ENCODE data around the gene NAP1L4. TPM values are rescaled to one million over a fixed set of nuclear protein-coding genes. Genes with fewer than 3 reads are reported as not detected.

NAP1L4 gene
- total RNA-seq, 1 experiment from 2014 or later: 189 TPM

DNA sequence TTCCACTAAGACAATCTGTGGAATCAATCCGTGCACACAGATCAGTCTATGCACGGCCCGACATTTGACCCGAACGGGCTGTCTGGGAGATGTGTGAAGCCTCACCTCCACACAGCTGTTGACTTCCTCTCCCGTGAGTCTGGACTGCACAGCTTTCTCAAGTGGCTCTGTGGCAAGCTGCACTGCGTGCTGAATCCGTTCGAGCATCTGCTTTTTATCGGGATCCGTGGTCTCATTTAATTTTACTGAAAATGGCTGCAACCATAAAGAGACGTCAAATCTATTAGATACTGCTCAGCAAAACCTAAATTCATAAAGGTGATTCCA lies 45.8 kb upstream of the NAP1L4 start:
- no peaks in the 10 kb centered on the region for H3K9me3 Mint-ChIP-seq
- ChIA-PET POLR2A (interaction anchor here (1.2 to 1.7 kb wide), 2 partner anchors 10 to 53 kb away, joined by 3 read pairs; no protein-coding TSS in a partner anchor), CTCF (interaction anchor here (0.5 to 6.6 kb wide), 21 partner anchors 9 to 371 kb away, joined by 3 to 157 read pairs (median 5); partner anchors contain the start of gene CARS1)
- no peak for DNase-seq (ENCODE audit: low spot score)
- no peaks in the 10 kb centered on the region for H3K4me1 Mint-ChIP-seq
- peaks cover 59% of the 10 kb centered on the region for H3K36me3 Mint-ChIP-seq
- no peak for TF ChIP-seq HMGA2 (CRISPR knock-in tag; IDR thresholded peaks at IDR 0.05)
- TF ChIP-seq NFE2L1 (CRISPR knock-in tag; IDR thresholded peaks at IDR 0.05): no peak
- TF ChIP-seq SMAD4 (CRISPR knock-in tag; IDR thresholded peaks at IDR 0.05): no peak
- no peaks in the 10 kb centered on the region for H3K27me3 Mint-ChIP-seq (ENCODE audit: low read depth)
- H3K27ac Mint-ChIP-seq: no peak overlapping the region
- ATAC-seq: no peak
- H3K4me3 Mint-ChIP-seq: no peak overlapping the region

DNA sequence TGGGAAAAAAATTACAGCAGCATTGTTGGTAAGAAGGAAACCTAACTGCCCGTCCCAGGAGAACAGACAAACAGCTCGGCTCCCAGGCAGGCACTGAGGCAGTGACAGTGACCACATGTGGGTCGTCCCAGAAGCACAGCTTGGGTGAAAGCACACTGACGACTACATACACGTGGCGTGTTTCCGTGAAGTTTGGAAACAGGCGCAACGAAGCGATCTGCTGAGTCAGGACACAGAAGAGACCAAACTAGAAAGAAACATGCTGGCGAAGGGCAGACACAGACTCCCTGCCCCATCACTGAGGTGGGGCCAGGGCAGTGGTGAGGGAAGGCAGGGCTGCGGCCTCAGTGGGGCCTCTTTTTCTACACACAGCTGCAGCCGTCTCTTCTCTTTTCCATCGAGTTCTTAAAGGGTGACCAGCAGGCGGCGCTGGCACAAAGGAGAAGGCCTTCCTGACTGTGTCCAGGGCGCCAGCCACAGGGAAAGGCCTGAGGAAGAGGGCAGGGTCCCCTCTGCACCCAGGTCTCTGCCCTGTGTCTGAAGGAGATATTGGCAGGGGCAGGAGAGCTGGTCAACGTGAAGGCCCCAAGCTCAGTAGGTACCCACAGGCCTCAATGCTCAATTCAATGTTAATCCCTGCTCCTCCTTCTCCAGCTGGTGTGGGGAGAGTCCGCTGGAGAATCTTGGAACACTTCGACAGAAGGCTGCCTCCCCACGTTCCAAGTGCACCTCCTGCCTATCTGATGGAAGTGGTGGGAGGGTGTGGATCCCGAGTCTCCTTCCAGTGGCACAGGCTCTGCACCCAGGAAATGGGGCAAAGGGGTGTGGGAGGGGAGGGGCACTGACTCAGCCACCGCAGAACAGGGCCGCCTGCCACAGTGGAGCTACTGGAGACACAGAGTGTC lies 45.2 kb upstream of the NAP1L4 start:
- ChIA-PET CTCF (interaction anchor here (0.5 to 6.6 kb wide), 29 partner anchors 9 to 371 kb away, joined by 3 to 157 read pairs (median 4); partner anchors contain the start of gene CARS1), POLR2A (interaction anchor here (1.2 to 1.7 kb wide), 2 partner anchors 10 to 53 kb away, joined by 3 read pairs; no protein-coding TSS in a partner anchor)
- no peak overlapping the region for H3K4me3 Mint-ChIP-seq
- H3K4me1 Mint-ChIP-seq: no peaks in the 10 kb centered on the region
- H3K27ac Mint-ChIP-seq: peak overlapping the region; percentile 8; the same call in 1 of the 2 replicates
- TF ChIP-seq, protein P1, sequence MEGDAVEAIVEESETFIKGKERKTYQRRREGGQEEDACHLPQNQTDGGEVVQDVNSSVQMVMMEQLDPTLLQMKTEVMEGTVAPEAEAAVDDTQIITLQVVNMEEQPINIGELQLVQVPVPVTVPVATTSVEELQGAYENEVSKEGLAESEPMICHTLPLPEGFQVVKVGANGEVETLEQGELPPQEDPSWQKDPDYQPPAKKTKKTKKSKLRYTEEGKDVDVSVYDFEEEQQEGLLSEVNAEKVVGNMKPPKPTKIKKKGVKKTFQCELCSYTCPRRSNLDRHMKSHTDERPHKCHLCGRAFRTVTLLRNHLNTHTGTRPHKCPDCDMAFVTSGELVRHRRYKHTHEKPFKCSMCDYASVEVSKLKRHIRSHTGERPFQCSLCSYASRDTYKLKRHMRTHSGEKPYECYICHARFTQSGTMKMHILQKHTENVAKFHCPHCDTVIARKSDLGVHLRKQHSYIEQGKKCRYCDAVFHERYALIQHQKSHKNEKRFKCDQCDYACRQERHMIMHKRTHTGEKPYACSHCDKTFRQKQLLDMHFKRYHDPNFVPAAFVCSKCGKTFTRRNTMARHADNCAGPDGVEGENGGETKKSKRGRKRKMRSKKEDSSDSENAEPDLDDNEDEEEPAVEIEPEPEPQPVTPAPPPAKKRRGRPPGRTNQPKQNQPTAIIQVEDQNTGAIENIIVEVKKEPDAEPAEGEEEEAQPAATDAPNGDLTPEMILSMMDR (IDR thresholded peaks at IDR 0.05): peak; percentile 68
- TF ChIP-seq, protein P2, sequence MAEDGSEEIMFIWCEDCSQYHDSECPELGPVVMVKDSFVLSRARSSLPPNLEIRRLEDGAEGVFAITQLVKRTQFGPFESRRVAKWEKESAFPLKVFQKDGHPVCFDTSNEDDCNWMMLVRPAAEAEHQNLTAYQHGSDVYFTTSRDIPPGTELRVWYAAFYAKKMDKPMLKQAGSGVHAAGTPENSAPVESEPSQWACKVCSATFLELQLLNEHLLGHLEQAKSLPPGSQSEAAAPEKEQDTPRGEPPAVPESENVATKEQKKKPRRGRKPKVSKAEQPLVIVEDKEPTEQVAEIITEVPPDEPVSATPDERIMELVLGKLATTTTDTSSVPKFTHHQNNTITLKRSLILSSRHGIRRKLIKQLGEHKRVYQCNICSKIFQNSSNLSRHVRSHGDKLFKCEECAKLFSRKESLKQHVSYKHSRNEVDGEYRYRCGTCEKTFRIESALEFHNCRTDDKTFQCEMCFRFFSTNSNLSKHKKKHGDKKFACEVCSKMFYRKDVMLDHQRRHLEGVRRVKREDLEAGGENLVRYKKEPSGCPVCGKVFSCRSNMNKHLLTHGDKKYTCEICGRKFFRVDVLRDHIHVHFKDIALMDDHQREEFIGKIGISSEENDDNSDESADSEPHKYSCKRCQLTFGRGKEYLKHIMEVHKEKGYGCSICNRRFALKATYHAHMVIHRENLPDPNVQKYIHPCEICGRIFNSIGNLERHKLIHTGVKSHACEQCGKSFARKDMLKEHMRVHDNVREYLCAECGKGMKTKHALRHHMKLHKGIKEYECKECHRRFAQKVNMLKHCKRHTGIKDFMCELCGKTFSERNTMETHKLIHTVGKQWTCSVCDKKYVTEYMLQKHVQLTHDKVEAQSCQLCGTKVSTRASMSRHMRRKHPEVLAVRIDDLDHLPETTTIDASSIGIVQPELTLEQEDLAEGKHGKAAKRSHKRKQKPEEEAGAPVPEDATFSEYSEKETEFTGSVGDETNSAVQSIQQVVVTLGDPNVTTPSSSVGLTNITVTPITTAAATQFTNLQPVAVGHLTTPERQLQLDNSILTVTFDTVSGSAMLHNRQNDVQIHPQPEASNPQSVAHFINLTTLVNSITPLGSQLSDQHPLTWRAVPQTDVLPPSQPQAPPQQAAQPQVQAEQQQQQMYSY (CRISPR knock-in tag; IDR thresholded peaks at IDR 0.05): no peak
- no peaks in the 10 kb centered on the region for H3K27me3 Mint-ChIP-seq (ENCODE audit: low read depth)
- peak; percentile 89 for DNase-seq (ENCODE audit: low spot score)
- H3K9me3 Mint-ChIP-seq: no peaks in the 10 kb centered on the region
- H3K36me3 Mint-ChIP-seq: peaks cover 65% of the 10 kb centered on the region
- ATAC-seq: peak; percentile 96

DNA sequence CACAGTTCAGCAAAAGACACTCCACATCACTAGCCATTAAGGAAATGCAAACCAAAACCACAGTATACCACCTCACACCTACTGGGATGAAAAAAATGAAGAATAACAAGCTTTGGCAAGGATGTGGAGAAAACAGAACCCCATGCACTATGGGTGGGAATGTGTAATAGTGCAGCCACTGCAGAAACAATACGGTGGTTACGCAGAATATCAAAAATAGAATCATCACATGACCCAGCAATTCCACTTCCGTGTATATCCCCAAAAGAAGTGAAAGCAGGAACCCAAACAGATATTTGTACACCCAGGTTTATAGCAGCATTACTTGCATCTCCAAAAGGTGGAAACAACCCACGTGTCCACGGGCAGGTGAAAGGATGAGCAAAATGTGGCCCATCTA lies 44.3 kb upstream of the NAP1L4 start:
- DNase-seq (ENCODE audit: low spot score) (no peak), ATAC-seq (no peak)
- Mint-ChIP-seq H3K4me1 (no peaks in the 10 kb centered on the region), H3K4me3 (no peak overlapping the region), H3K9me3 (no peaks in the 10 kb centered on the region), H3K27ac (no peak overlapping the region), H3K36me3 (peaks cover 61% of the 10 kb centered on the region), H3K27me3 (ENCODE audit: low read depth) (no peaks in the 10 kb centered on the region)
- CTCF ChIA-PET: interaction anchor here (1.0 to 6.6 kb wide), 9 partner anchors 10 to 100 kb away, joined by 3 to 157 read pairs (median 6); no protein-coding TSS in a partner anchor
- POLR2A ChIA-PET: no interaction called here
- TF ChIP-seq NFATC4 (CRISPR knock-in tag; IDR thresholded peaks at IDR 0.05) (no peak), CBFB (CRISPR knock-in tag; IDR thresholded peaks at IDR 0.05; ENCODE audit: low read depth) (no peak), SP1 (CRISPR knock-in tag; conservative IDR thresholded peaks at IDR 0.05) (no peak), GRHL2 (CRISPR knock-in tag; IDR thresholded peaks at IDR 0.05; ENCODE audit: insufficient replicate concordance, severe bottlenecking) (no peak), EMX1 (CRISPR knock-in tag; IDR thresholded peaks at IDR 0.05) (no peak), ZNF671 (CRISPR knock-in tag; IDR thresholded peaks at IDR 0.05) (no peak)
- TF ChIP-seq, protein P3, sequence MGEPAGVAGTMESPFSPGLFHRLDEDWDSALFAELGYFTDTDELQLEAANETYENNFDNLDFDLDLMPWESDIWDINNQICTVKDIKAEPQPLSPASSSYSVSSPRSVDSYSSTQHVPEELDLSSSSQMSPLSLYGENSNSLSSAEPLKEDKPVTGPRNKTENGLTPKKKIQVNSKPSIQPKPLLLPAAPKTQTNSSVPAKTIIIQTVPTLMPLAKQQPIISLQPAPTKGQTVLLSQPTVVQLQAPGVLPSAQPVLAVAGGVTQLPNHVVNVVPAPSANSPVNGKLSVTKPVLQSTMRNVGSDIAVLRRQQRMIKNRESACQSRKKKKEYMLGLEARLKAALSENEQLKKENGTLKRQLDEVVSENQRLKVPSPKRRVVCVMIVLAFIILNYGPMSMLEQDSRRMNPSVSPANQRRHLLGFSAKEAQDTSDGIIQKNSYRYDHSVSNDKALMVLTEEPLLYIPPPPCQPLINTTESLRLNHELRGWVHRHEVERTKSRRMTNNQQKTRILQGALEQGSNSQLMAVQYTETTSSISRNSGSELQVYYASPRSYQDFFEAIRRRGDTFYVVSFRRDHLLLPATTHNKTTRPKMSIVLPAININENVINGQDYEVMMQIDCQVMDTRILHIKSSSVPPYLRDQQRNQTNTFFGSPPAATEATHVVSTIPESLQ (CRISPR knock-in tag; IDR thresholded peaks at IDR 0.05): no peak
- TF ChIP-seq, protein P4, sequence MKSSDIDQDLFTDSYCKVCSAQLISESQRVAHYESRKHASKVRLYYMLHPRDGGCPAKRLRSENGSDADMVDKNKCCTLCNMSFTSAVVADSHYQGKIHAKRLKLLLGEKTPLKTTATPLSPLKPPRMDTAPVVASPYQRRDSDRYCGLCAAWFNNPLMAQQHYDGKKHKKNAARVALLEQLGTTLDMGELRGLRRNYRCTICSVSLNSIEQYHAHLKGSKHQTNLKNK (CRISPR knock-in tag; IDR thresholded peaks at IDR 0.05): no peak
- TF ChIP-seq, protein P5, sequence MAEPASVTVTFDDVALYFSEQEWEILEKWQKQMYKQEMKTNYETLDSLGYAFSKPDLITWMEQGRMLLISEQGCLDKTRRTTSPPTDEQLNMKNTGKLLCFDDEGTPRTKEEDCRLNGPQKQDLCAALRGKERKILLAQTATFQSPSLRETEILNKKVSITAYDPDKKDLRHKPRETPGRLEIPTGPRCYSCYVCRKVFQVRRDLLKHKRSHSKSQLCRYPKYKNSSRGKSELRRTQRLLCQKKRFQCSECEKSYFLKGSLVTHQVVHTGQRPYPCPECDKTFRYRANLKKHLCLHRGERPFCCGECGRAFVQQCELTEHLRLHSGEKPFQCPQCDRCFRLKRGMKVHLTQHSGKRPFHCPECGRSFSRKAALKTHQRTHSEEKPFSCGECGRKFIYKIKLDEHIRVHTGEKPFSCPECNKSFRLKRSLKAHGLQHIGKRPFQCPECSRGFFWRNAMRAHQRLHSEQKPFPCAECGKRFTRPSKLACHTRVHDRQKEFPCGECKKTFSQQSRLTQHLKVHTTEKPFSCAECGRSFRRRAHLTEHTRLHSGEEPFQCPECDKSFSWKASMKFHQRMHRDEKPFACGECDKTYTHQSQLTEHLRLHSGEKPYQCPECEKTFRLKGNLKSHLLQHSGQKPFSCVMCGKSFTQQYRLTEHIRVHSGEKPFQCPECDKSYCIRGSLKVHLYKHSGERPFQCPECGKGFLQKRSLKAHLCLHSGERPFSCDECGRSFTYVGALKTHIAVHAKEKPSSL (CRISPR knock-in tag; conservative IDR thresholded peaks at IDR 0.05): no peak
- TF ChIP-seq, protein P6, sequence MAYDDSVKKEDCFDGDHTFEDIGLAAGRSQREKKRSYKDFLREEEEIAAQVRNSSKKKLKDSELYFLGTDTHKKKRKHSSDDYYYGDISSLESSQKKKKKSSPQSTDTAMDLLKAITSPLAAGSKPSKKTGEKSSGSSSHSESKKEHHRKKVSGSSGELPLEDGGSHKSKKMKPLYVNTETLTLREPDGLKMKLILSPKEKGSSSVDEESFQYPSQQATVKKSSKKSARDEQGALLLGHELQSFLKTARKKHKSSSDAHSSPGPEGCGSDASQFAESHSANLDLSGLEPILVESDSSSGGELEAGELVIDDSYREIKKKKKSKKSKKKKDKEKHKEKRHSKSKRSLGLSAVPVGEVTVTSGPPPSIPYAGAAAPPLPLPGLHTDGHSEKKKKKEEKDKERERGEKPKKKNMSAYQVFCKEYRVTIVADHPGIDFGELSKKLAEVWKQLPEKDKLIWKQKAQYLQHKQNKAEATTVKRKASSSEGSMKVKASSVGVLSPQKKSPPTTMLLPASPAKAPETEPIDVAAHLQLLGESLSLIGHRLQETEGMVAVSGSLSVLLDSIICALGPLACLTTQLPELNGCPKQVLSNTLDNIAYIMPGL (CRISPR knock-in tag; IDR thresholded peaks at IDR 0.05): no peak

Data from WTC11 (cell line).